Middle frontal gyrus (tissue), 1 donor: ENCODE results near the gene SUFU.
A peak's percentile ranks its signal among the peaks of the same experiment; 100 is the strongest.

ENCODE experiments used
- DNase-seq: peaks from one replicate; pipeline ENCODE4 v3.0.0-alpha.2; 2015; ENCODE audit warnings: low spot score; ENCODE audit errors: extremely low spot score

The SUFU gene

GRCh38 chr10:102615361-102615760 is 111.6 kb downstream of the SUFU start:
- no peak for DNase-seq

DNA sequence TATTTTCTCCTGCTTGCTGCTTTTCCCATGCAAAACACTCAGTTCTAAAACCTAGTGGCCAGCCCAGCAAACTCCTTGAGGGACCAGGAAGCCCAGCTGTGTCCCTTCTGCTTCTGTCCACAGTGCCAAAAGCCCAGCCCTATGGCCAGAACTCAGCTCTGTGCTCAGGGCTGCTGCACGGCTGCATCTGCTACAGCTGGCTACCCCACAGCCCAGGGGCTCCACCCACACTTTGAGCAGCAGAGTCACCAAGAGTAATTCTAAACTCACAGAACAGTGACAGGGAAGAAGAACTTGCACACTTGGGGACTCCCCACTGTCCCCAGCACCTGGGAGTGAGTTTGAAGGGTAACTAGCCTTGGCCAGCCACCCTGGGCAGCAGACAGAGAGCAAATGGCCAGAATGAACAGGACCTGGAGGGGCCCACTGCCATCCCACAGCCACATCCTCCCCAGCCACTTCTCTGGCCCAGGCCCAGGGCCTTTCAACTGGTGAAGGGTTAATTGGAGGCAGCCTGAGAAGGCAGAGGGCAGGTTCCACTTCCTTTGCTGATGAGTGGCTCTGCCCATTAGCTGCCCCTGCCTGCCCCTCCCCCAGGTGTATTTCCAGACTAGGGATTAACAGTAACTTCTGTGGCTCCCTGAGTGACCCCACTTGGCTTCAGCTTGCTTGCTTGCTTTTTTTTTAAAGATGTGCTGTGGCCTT is 112.4 kb downstream of the SUFU start:
- DNase-seq: no peak

- no peak for DNase-seq
Observed at GRCh38 chr10:102617041-102617440, 113.3 kb downstream of the SUFU start.

GRCh38 chr10:102617816-102618215 is 114.0 kb downstream of the SUFU start:
- DNase-seq: no peak

- DNase-seq: no peak
Observed at GRCh38 chr10:102619281-102619981, 115.7 kb downstream of the SUFU start.

DNA sequence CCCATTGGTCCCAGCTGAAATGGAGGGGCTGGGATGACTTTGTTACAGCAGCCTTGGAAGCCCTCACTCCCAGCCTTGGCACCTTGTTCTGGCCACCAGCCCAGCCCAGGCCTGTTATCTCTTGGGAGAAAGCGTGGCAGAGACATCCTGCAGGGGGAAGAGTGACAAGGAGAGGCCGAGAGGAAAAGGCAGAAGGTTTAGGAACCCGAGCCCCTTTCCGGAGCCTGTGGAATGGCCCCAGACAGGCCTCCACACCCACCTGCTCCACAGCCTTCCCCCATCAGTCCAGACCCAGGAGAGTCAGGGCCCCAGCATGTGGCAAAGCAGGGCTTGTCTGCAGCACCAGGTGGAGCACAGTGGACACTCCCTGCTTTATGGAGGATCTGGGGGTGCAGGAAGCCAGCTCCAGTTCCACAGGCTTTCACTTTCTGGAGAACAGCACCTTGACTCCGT is 116.4 kb downstream of the SUFU start:
- DNase-seq: no peak

DNA sequence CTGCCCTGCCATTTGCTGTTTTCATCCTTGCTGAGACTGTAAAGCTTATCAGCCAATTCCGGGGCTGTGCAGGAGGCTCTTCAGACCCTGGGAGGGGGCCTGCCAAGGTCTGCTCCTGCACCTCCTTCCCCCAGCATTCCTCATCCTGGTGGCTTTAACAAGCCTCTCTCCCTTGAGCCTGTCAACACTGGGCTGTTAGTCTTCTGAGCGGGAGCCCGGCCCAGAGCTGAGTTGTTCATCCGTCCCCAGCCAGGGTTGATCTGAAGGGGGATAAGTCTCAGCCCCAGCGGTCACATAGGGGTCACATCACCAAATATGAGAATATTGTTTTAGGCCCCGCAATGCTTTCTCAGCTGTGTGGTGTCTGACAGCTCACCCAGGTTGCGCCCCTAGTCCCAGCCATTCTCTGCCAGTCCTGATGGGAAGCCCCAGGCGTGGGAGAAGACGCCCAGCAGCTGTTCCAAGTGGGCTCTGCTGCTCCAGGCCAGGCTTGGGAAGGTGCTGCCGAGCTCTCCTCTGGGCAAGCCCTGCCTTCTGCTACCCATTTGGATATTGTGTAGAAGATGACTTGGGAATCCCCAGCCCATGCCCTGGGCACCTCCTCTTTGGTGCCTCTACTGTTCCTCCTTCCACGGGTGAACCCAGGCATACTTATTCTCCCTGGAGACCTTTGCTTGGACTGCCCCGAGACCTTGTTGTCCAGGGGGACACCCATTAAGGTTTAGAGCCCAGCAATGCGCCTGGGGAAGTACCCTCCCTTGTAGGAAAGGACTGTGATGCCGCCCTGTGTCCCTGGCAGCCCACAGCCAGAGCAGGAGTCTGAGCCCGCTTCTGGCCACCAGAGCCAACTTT is 117.0 kb downstream of the SUFU start:
- no peak for DNase-seq

DNA sequence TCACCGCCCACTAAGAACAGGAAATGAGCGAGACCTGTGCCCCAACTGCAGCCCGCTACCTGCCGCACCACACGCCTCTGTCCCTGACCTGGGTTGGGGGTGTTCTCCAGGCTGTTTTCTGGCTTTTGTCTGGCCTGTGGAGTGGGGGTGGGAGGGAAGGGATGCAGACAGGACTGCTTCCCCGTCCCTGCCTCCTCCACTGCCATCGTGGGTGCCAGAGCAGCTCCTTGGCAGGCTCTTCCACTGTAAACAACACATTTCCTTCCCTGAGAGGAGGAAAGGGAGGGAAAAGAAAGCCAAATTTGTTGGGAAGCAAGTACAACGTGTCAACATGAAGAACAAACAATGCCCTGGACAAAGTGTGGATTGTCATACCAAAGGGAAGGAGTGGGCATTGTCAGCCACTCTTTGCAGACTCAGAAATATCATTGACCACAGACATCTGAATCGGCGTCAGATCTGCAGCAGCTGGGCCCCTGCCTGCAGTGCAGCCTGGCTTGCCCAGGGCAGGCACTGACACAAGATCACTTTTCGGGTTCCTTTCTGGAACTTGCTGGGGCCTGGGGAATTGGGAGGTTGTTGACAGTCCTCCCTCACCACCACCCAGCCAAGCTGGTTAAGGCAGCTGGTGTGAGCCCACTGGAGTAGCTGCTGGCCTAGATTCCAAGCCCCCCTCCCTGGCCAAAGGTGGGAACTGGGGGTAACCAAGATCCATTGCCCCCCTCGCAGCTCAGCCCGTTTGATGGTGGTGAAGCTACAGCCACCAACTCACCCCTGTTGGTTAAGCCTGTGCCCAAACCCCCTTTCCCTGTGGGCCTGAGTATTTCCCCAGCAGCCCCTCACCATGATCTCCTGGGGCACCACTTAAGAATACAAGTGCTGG is 117.9 kb downstream of the SUFU start:
- DNase-seq: no peak

GRCh38 chr10:102624094-102624493 is 120.3 kb downstream of the SUFU start:
- DNase-seq: no peak

- no peak for DNase-seq
Observed at GRCh38 chr10:102624751-102625645, 121.2 kb downstream of the SUFU start.

- no peak for DNase-seq
Observed at GRCh38 chr10:102626026-102626685, 122.4 kb downstream of the SUFU start.

DNA sequence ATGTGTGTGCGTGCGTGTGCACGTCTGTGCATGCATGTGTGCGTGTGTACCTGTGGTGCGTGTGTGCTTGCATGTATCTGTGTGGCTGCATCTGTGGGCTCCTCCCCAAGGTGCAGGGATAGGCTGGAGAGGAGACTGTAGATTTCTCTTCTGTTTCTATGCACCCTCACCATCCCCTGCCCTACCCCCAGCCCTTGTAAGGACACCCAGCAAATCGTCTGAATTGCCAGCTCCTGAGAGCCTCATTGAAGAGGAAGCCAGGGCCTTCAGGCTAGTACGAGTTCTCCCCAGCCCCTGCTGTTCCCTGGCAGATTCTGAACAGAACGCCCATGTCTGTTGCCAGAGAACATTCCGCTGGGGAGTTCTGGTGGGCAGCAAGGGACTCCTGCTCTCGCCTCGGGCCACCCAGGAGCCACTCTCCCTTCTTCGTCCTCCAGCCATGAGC is 123.5 kb downstream of the SUFU start:
- DNase-seq: no peak

DNA sequence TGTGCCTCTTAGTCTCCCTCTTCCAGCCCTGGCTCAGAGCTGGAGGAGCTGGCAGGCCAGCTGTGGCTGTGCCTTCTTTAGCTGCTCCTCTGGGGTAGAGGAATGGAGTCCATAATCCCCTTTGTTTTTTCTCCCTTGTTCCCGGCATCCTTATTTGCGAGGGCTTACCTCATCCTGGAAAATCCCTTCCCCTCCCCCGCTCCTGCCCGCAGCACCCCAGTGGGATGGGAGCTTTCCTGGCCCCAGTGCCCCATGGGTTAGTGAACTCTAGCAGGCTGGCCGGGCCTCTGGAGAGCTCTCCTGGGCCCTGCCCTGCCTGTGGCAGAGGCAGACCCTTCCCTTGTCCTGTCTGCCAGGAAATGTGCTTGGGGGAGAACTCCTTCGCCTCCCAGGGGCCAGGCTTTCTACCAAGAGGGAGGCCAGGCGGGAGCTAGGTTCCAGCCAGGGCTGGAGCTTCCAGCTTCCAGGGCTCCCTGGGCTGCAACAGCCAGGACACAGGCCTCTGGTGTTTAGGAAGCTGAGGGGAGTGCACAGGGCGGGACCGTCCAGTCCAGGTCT is 124.0 kb downstream of the SUFU start:
- no peak for DNase-seq

DNA sequence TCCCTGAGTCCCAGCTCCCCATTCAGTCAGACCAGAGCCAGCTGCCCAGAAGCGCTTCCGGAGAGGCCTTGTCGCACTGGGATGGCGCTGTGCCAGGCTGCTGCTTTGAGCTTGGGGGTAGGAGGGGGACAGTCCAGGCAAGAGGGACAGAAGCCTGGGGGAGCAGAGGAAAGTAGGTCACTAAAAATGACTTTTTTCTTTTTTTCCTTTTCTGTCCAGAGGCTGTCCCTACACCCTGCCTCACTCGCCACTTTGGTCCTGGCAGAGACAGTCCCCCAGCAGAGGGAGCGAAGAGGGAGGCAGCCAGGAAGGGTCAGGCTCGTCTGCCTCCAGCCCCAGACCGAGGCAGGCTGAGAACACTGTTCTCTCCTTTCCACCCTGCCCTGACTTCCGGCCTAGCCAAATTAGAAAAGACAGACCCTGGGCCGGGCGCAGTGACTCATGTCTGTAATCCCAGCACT is 124.7 kb downstream of the SUFU start:
- peak; percentile 43 for DNase-seq

GRCh38 chr10:102629661-102630614 is 126.2 kb downstream of the SUFU start:
- DNase-seq: no peak

GRCh38 chr10:102630663-102631062 is 126.9 kb downstream of the SUFU start:
- no peak for DNase-seq

- no peak for DNase-seq
Observed at GRCh38 chr10:102631525-102632393, 128.0 kb downstream of the SUFU start.
